ENCODE measurements around the gene PRPSAP2.
"Not testable (repeated sequence)": the region's sequence is repeated elsewhere in the genome, so short reads cannot be mapped to it uniquely, and the experiment has no call there.

The PRPSAP2 gene

GRCh38 chr17:18947866-18948265 is 89.9 kb downstream of the PRPSAP2 start:
- DNase-seq: no peak

- no peak for DNase-seq
Observed at GRCh38 chr17:18948476-18949006, 90.6 kb downstream of the PRPSAP2 start.

DNA sequence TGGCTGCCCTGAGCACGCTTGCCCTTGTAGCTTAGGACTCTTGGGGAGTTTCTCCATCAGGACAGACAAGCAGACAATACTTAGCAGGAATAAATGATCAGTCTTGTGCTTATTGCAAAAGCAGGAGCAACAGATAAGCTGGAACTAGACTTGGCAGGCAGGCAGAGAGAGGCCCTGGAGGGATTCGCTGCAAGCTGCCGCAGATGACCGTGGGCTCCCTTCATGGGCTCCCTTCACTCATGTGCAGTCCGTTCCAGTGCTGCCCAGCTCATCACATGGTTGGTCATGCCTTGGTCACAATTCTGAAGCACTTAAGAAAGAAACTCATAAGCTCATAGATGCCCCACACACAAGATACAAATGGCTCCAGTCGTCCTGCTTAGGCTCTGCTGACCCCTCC is 91.6 kb downstream of the PRPSAP2 start:
- no peak for DNase-seq

DNA sequence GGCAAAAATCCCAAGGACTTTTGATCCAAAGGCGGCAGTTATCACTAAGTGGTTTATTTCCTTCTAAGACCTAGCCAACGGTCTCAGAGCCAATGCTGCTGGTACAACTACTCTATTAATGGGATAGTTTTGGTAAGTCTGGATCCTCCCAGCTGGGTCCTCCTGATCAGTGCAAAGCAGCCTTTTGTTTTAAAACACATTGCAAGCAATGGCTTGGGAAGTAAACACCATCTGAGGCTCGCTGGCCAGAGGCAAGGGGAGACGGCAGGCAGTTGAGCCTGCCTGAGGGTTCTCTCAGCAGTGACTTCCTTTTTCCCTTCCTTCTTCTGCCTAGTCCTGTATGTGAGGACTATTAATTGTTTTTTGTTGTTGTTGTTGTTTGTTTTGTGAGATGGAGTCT is 92.4 kb downstream of the PRPSAP2 start:
- DNase-seq: no peak

GRCh38 chr17:18950944-18951905 is 93.3 kb downstream of the PRPSAP2 start:
- DNase-seq: no peak

GRCh38 chr17:18951941-18952842 is 94.3 kb downstream of the PRPSAP2 start, which contains the start of gene SLC5A10:
Gene SLC5A10 (plus strand): TSS chr17:18952165. CDS start chr17:18952206, 41 bp downstream.
- DNase-seq: no peak

DNA sequence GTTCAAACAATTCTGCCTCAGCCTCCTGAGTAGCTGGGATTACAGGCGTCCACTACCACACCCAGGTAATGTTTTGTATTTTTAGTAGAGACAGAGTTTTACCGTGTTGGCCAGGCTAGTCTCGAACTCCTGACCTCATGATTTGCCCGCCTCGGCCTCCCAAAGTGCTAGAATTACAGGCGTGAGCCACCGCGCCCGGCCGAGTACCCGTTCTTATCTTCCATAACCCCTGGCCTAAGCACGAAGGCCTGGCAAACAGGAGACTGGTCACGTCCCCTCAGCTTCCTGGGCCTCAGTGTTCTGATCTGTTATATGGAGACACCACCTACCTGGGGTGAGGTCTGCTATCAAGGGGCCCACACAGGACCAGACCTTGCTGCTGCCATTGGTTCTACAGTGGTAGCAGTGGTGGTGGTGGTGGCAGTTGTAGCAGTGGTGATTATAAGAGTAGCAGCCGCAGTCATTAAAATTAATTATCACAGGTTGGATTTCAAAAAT is 95.3 kb downstream of the PRPSAP2 start:
- no peak for DNase-seq

DNA sequence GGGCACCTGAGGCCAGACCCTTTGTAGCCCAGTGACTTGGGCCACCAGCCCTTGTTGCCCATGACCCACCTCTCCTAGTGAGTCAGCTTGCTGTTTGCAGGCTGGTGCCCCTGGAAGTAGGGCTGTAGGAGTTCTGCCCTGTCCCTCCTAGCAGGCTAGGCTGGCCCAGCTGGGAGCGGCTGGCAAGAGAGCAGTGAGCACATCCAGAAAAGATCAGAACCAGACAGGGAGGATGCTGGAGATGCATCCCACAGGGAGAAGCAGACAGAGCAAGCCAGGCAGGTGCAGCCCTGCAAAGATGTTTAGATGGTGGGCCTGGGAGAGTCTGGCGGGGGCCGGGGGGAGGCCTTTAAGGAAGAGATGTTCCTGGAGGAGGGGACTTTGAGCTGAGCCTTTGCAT is 96.4 kb downstream of the PRPSAP2 start:
- DNase-seq: no peak

DNA sequence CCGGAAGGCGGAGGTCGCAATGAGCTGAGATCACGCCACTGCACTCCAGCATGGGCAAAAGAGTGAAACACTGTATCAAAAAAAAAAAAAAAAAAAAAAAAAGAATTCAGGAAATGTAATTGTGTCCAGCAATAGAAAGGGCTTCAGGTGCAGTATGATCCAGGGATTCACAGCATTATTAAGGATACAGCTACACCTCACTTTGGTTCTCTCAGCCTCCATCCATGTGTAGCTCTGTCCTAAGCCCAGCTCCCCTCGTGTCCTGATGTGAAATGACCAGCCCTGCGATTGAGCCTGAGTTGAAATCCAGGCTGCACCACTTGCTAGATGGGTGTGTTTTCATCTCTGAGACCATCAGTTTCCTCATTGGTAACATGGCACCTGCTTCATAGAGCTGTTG is 97.1 kb downstream of the PRPSAP2 start:
- no peak for DNase-seq

GRCh38 chr17:18956021-18956420 is 98.1 kb downstream of the PRPSAP2 start:
- not testable (repeated sequence) for DNase-seq

GRCh38 chr17:18956581-18956980 is 98.7 kb downstream of the PRPSAP2 start:
- DNase-seq: no peak

GRCh38 chr17:18957831-18958230 is 99.9 kb downstream of the PRPSAP2 start:
- no peak for DNase-seq

GRCh38 chr17:18958611-18959010 is 100.7 kb downstream of the PRPSAP2 start:
- DNase-seq: no peak

DNA sequence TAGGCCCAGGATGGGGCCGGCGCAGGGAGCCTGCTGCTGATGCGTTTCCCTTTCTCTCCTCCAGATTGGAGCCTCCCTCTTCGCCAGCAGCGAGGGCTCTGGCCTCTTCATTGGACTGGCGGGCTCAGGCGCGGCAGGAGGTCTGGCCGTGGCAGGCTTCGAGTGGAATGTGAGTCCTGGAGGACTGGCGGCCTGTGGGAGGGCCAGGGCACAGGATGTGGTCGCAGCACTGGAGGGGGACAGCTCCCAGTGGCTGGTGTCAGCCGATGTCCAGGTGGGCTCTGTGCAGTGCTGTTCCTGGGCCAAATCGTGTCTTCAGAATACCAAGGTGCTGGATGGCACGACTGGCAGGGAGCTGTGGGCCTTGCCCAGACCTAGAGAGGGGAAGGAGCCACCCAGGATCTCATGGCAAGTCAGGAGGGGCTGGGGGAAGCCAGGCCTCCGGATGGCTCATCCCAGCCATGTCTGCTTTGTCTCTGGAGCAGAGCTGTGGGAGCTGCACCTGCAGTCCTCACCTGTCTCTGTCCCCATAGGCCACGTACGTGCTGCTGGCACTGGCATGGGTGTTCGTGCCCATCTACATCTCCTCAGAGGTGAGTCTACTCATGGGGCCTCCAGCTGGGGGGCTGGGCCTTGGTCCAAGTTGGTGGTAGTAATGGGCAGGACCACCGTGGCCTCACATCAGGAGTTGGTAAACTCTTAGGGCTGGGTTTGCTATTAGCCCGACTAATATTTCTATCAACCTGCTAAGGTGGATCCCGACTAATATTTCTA is 101.3 kb downstream of the PRPSAP2 start:
- no peak for DNase-seq

GRCh38 chr17:18959845-18960240 is 101.9 kb downstream of the PRPSAP2 start:
- no peak for DNase-seq

DNA sequence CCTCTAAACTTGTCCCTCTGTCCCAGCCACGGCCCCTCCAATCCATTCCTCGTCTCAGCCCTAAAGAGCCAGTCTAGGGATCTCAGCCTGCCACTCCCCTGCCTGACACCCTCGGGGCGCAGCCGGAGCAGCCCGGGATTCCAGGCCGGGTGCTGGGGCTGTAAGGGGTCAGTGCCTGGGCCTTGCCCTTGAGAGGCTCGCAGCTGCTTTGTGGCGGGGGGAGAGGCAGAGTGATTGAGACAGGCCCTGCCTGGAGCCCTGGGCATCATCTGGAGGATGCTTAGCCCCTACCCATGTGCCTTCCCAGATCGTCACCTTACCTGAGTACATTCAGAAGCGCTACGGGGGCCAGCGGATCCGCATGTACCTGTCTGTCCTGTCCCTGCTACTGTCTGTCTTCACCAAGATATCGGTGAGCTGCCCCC is 102.3 kb downstream of the PRPSAP2 start:
- no peak for DNase-seq

- DNase-seq: peak; percentile 78
Observed at GRCh38 chr17:18960803-18961511, 103.0 kb downstream of the PRPSAP2 start.

DNA sequence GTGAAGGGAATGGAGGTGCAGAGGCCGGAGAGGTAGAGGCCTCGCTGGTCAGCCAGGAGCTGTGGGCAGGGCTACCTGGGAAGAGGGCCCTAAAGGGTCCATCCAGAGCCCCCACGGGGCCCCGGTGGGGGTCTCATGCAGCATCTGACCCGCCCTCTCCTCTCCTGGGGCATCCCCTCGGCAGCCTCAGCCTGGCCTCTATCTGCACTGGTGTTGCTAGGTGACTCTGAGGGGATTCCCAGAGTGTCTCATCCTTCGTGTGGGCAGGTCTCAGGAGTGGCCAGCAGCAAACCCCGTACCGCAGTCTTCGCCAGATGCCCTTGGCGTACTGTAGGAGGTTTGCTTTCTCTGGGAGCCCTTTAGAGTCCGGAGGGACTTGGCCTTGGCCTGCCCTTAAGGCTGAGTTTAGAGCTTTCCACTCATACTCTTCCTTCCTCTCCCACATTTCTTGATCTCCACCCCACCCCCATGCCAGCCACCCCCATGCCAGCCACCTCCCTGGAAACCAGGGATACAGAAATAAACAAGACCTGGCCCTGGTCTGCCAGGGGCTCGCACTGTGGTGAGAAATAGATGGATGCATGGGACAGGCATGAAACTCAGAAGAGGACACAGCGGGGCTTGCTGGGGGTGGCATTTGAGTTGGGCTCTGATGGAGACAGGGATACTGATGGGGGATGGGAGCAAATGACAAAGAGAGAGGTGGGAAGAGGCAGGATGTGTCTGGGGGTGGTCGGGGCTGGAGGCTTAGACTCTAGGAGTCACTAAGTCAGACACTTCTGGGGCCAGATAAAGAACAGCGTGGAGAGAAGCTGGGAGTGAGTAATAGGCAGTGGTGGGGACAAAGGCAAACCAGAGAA is 103.9 kb downstream of the PRPSAP2 start:
- DNase-seq: no peak

DNA sequence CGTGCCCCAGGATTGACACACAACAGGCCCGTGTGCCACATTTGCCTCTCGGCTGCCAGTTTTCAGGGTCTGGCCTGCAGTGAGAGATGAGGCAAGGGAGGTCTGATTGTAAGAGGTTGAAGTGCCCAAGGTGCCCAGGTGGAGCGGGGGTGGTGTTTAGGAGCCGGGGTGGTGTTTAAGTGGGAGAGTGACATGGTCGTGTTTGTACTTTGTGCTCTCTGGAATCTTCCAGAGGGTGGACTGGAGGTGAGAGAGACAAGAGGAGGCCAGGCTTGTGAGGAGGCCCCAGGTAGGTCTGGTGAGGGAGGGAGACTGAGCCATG is 104.5 kb downstream of the PRPSAP2 start:
- DNase-seq: no peak

DNA sequence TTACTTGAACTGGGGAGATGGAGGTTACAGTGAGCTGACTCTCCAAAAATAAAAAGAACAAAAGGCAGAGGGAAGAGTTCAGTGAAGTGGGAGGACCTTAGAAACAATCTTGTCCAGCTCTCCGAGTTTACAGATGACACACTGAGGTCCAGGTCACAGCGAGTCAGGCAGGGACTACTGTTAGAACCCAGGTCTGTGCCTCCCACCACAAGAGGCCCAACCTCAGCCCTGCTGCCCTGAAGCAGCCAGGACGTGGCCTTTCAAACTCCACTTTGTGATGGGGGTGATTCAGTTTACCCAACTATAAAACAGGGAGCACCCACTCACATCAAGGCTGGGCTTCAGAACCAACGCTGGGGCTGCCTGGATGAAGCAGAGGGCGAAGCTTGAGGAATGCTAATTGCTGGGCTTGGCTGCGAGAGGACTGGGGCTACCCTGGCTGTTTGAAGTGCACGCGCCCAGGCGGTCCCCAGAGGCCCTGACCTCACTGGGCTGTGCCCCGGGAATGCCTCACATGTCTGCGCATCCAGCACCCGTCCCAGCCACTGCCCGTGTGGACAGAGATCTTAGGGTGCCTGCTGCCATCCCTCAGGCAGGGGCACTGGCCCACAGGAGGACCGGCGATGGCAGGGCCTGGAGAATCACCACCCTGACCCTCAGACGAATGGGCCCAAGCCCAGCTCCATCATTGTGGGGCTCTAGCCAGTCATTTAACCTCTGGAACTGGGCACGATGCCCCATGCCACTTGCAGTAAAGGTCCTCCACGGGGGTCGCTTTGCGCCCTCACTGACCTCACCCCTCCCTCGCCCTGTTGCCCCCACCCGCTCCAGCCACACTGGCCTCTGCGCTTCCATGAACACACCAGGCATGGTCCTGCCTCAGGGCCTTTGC is 105.4 kb downstream of the PRPSAP2 start:
- peak; percentile 36 for DNase-seq

All from left hindlimb (tissue), 1 donor.